Prostate gland (tissue), 2 donors: ENCODE measurements around the gene GLIS1. TPM values are rescaled to one million over a fixed set of nuclear protein-coding genes. Genes with fewer than 3 reads are reported as not detected.
"Not testable (repeated sequence)": the region's sequence is repeated elsewhere in the genome, so short reads cannot be mapped to it uniquely, and the experiment has no call there.

ENCODE experiments used
- DNase-seq: peaks from one replicate; pipeline ENCODE4 v3.0.0-alpha.2; 2019; ENCODE audit warnings: low spot score
- H3K27ac ChIP-seq, 2 donors: fragments of 200-600 bp; sonication (generic); 2 replicates each; pipeline ENCODE4 v1.5.1; 2017 to 2019
- H3K27me3 ChIP-seq: fragments of 200-600 bp; sonication (generic); replicated peaks from 2 replicates; pipeline ENCODE4 v1.5.1; 2019; ENCODE audit not compliant: insufficient read depth
- H3K36me3 ChIP-seq, 2 donors: fragments of 200-600 bp; sonication (generic); 1 replicate in 1 of 2; 2 replicates in 1 of 2; pipeline versions ENCODE4 v1.5.1 to v1.8.1; 2017 to 2019
- H3K4me1 ChIP-seq: fragments of 200-600 bp; sonication (generic); replicated peaks from 2 replicates; pipeline ENCODE4 v1.5.1; 2019
- H3K4me3 ChIP-seq, 2 donors: fragments of 200-600 bp; sonication (generic); 2 replicates each; pipeline ENCODE4 v1.5.1; 2017 to 2019
- H3K9me3 ChIP-seq: fragments of 200-600 bp; sonication (generic); 2 replicates; pipeline ENCODE4 v1.5.1; 2017
- CTCF ChIP-seq, 4 experiments: fragments of 200-600 bp in 2 of 4; fragments of 450-650 bp in 2 of 4; sonication (generic) in 2 of 4; IDR thresholded peaks; 1 replicate in 3 of 4; 2 replicates in 1 of 4; pipeline ENCODE4 v1.5.1; 2016 to 2019; ENCODE audit warnings: antibody characterized with exemption in 4 of 4, mild to moderate bottlenecking in 2 of 4, moderate library complexity in 2 of 4
- POLR2A ChIP-seq: fragments of 450-650 bp; IDR thresholded peaks from one replicate; pipeline ENCODE4 v1.6.1; 2016; ENCODE audit warnings: antibody characterized with exemption, mild to moderate bottlenecking
- POLR2AphosphoS5 ChIP-seq: sonication (generic); formaldehyde crosslinking; IDR thresholded peaks from one replicate; pipeline ENCODE4 v1.6.1; 2017; ENCODE audit warnings: antibody characterized with exemption
- WGBS: methylation state at CpG from one replicate; pipeline ENCODE4 v1.1.5; 2018; 5-methylcytosine and 5-hydroxymethylcytosine counted together
- intact Hi-C: fragments of 100-400 bp; cut with DNase I; formaldehyde crosslinking; loops from one replicate; pipeline ENCODE4 v1.14.2; 2022
- total RNA-seq, 2 donors: library from RNA; depleted of rRNA; stranded (reverse); fragments of >200 nt; gene quantifications; one replicate each; pipeline ENCODE4 v1.1.0, GENCODE V29; 2016

The GLIS1 gene
- total RNA-seq, 2 donors from 2014 or later: 1.1 to 8.1 TPM

DNA sequence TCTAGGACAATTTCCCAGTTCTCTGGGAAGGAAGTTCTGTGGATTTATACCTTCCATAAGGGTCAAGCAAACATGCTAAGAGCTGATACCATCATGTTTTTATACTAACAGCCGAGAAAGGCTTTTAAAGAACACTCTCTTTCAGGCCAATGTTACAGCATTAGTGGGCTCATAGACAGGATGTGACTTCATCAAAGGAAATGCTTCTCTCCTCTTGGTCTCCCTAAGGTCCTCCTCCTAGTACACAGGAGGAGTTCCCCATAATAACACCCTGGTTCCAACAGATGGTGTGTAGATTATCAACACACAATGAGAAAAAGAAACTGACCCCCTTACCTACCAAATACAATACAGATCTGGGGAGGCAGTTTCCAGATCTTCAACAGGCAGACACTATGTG, 26.7 kb upstream of the GLIS1 start:
- Histone ChIP-seq H3K36me3 (peaks cover 0 to 5% of the 10 kb centered on the region in 2 donors), H3K9me3 (no peaks in the 10 kb centered on the region), H3K4me1 (no peaks in the 10 kb centered on the region), H3K27ac (no peak overlapping the region), H3K4me3 (no peak overlapping the region), H3K27me3 (no peaks in the 10 kb centered on the region)
- DNase-seq: no peak
- intact Hi-C loops: no loop called here
- 61% methylated on average over 1 of the region's 1 CpG for WGBS
- TF ChIP-seq POLR2A (no peak), CTCF (IDR thresholded peaks at IDR 0.05) (no peak), POLR2AphosphoS5 (no peak)

GRCh38 chr1:53763911-53764310, 24.9 kb upstream of the GLIS1 start:
- peaks cover 0 to 5% of the 10 kb centered on the region in 2 donors for H3K36me3 ChIP-seq
- TF ChIP-seq CTCF (IDR thresholded peaks at IDR 0.05): no peak
- no peak for TF ChIP-seq POLR2AphosphoS5
- TF ChIP-seq POLR2A: no peak
- H3K4me3 ChIP-seq: no peak overlapping the region
- WGBS: 96% methylated on average over 2 of the region's 2 CpGs
- DNase-seq: no peak
- H3K27ac ChIP-seq: no peak overlapping the region
- no peaks in the 10 kb centered on the region for H3K4me1 ChIP-seq
- intact Hi-C loops: no loop called here
- no peaks in the 10 kb centered on the region for H3K9me3 ChIP-seq
- H3K27me3 ChIP-seq: no peaks in the 10 kb centered on the region

GRCh38 chr1:53763461-53763860, 24.5 kb upstream of the GLIS1 start:
- 94% methylated on average over 4 of the region's 4 CpGs for WGBS
- DNase-seq: no peak
- H3K27me3 ChIP-seq: no peaks in the 10 kb centered on the region
- no peak overlapping the region for H3K27ac ChIP-seq
- H3K4me3 ChIP-seq: no peak overlapping the region
- intact Hi-C loops: no loop called here
- H3K36me3 ChIP-seq: peaks cover 0 to 5% of the 10 kb centered on the region in 2 donors
- H3K9me3 ChIP-seq: no peaks in the 10 kb centered on the region
- H3K4me1 ChIP-seq: no peaks in the 10 kb centered on the region
- no peak for TF ChIP-seq CTCF (IDR thresholded peaks at IDR 0.05)
- TF ChIP-seq POLR2AphosphoS5: no peak
- no peak for TF ChIP-seq POLR2A

- WGBS: 86% methylated on average over 7 of the region's 7 CpGs
- H3K9me3 ChIP-seq, DNase-seq, H3K27me3 ChIP-seq, H3K4me1 ChIP-seq, H3K36me3 ChIP-seq, H3K4me3 ChIP-seq, H3K27ac ChIP-seq, intact Hi-C loops: not testable (repeated sequence)
Measured at GRCh38 chr1:53760497-53760896, 21.5 kb upstream of the GLIS1 start.

- DNase-seq: no peak
Measured at GRCh38 chr1:53755874-53756273, 16.9 kb upstream of the GLIS1 start.

More at GRCh38 chr1:53755874-53756273, 16.9 kb upstream of the GLIS1 start:
- Histone ChIP-seq H3K36me3 (no peaks in the 10 kb centered on the region), H3K4me1 (no peaks in the 10 kb centered on the region), H3K27ac (no peak overlapping the region), H3K9me3 (no peaks in the 10 kb centered on the region), H3K27me3 (no peaks in the 10 kb centered on the region), H3K4me3 (no peak overlapping the region)
- TF ChIP-seq POLR2AphosphoS5: no peak
- TF ChIP-seq CTCF (IDR thresholded peaks at IDR 0.05): no peak
- TF ChIP-seq POLR2A: no peak
- intact Hi-C loops: loop anchor here (2.0 kb wide), 1 partner anchor 271 kb away; no protein-coding TSS in a partner anchor
- 83% methylated on average over 5 of the region's 5 CpGs for WGBS
